ENCODE data around the gene BFSP2.

The BFSP2 gene

GRCh38 chr3:133383741-133384140, 16.1 kb upstream of the BFSP2 start:
- DNase-seq (ENCODE audit: low spot score): no peak

GRCh38 chr3:133384331-133385027, 15.4 kb upstream of the BFSP2 start:
- peak; percentile 12 for DNase-seq (ENCODE audit: low spot score)

- no peak for DNase-seq (ENCODE audit: low spot score)
These were observed 13.0 kb upstream of the BFSP2 start for GRCh38 chr3:133386876-133387275.

- no peak for DNase-seq (ENCODE audit: low spot score)
These were observed 12.5 kb upstream of the BFSP2 start for GRCh38 chr3:133387341-133387740.

GRCh38 chr3:133388696-133389395, 11.0 kb upstream of the BFSP2 start:
- no peak for DNase-seq (ENCODE audit: low spot score)

- DNase-seq (ENCODE audit: low spot score): no peak
These were observed 9.1 kb upstream of the BFSP2 start for GRCh38 chr3:133390715-133391114.

GRCh38 chr3:133393204-133393603, 6.7 kb upstream of the BFSP2 start:
- DNase-seq (ENCODE audit: low spot score): no peak

GRCh38 chr3:133393691-133394474, 6.0 kb upstream of the BFSP2 start:
- DNase-seq (ENCODE audit: low spot score): no peak

GRCh38 chr3:133394561-133395311, 5.1 kb upstream of the BFSP2 start:
- no peak for DNase-seq (ENCODE audit: low spot score)

- DNase-seq (ENCODE audit: low spot score): no peak
These were observed 3.0 kb upstream of the BFSP2 start for GRCh38 chr3:133396906-133397305.

- no peak for DNase-seq (ENCODE audit: low spot score)
These were observed 1.7 kb downstream of the BFSP2 start for GRCh38 chr3:133401374-133402135.

- DNase-seq (ENCODE audit: low spot score): no peak
These were observed 5.1 kb downstream of the BFSP2 start for GRCh38 chr3:133404920-133405319.

GRCh38 chr3:133408366-133408765, 8.5 kb downstream of the BFSP2 start:
- no peak for DNase-seq (ENCODE audit: low spot score)

- no peak for DNase-seq (ENCODE audit: low spot score)
These were observed 9.1 kb downstream of the BFSP2 start for GRCh38 chr3:133408961-133409360.

- DNase-seq (ENCODE audit: low spot score): no peak
These were observed 10.5 kb downstream of the BFSP2 start for GRCh38 chr3:133410191-133410892.

- no peak for DNase-seq (ENCODE audit: low spot score)
These were observed 12.6 kb downstream of the BFSP2 start for GRCh38 chr3:133412183-133413132.

GRCh38 chr3:133413161-133414020, 13.5 kb downstream of the BFSP2 start:
- DNase-seq (ENCODE audit: low spot score): no peak

- DNase-seq (ENCODE audit: low spot score): no peak
These were observed 14.2 kb downstream of the BFSP2 start for GRCh38 chr3:133414021-133414392.

GRCh38 chr3:133418361-133418760, 18.5 kb downstream of the BFSP2 start:
- no peak for DNase-seq (ENCODE audit: low spot score)

All from LoVo (cell line).